HG02970 (cell line): ENCODE measurements around the gene PLEKHG4B.
"Not testable (repeated sequence)": the region's sequence is repeated elsewhere in the genome, so short reads cannot be mapped to it uniquely, and the experiment has no call there.

Experiments
- ATAC-seq: cut with Tn5 transposase; IDR thresholded peaks from one replicate; pipeline ENCODE4 v1.9.1; 2021; ENCODE audit warnings: mild to moderate bottlenecking, moderate library complexity, moderate number of reproducible peaks; ENCODE audit not compliant: unreplicated experiment, low FRiP score

Gene PLEKHG4B

DNA sequence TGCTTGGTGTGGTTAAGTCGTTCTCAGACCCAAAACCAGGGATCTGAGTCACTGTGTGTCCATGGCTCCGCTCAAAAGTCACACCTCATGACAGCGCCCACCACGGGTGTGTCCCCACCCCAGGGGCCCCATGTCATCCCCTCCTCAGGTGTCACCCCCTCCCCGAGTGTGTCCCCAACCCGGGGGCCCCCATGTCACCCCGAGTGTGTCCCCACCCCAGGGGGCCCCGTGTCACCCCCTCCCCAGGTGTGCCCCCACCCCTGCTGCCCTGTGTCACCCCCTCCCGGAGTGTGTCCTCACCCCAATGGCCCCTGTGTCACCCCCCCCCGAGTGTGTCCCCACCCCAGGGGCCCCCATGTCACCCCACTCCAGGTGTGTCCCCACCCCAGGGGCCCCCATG is 104.4 kb downstream of the PLEKHG4B start:
- ATAC-seq: no peak

DNA sequence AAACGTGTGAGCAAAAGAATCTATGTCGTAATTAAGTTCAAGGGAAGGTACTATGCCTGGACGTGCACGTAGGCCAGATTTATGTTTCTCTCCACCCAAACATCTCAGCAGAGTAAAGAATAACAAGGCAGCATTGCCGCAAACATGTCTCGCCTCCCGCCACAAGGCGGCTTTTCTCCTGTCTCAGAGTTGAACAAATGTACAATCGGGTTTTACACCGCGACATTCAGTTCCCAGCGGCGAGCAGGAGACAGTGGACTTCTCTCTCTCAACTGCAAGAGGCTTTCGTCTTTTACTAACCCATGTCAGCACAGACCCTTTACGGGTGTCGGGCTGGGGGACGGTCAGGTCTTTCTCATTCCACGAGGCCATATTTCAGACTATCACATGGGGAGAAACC is 105.1 kb downstream of the PLEKHG4B start:
- ATAC-seq: not testable (repeated sequence)

DNA sequence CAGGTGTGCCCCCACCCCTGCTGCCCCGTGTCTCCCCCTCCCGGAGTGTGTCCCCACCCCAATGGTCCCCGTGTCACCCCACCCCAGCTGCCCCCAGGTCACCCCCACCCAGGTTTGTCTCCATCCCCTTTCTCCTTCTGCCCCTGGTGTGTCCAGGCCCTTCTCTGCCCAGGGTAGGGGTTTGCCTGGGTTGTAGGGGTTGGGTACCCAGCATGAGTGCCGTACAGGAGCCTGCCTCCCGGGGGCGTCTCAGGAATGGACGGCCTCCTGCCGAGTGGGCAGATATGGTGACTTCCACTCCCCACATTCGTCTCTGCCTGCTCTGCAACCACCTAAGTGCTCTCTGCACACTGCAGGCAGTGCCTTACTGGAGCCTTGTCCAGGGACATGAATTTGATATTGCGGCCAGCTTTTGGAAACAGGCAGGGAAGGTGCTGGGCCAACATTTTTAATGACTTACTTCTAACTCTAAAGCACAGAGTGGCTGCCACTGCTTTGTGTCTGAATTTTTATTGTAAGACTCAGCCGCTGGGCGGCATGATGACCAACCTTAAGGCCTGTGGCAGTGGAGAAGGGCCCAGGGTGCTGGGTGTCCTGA is 106.0 kb downstream of the PLEKHG4B start:
- ATAC-seq: no peak

DNA sequence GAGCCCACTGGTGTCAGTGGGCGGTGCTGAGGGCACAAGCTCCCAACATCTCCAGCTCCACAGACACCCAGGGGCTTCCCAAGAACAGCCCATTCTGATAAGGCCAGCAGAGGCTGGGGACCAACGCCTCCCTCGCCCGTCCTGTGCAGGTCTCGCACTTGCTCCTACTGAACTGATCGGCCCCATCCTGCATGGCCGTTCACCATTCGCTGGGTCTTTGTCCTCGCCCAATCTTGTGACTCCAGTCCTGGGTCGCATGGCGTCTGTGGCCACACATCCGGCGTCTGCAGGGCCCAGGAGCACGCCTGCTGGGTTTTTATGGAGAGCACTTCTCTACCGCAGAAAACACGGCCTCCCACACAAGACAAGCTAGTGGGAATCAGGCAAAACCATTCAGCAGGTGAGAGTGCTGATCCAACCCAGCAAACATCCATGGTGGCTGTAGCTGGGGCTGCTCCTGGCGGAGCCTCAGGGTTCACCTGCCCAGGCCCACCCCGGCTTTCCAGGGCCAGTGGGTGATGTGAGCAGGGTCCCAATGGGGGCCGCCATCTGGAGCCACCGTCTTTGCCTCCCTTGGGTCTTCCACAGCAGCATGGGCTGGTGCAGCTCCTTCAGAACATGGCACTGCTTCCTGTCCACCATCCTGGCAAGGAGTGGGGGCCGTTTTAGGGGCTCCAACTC is 106.7 kb downstream of the PLEKHG4B start:
- no peak for ATAC-seq

DNA sequence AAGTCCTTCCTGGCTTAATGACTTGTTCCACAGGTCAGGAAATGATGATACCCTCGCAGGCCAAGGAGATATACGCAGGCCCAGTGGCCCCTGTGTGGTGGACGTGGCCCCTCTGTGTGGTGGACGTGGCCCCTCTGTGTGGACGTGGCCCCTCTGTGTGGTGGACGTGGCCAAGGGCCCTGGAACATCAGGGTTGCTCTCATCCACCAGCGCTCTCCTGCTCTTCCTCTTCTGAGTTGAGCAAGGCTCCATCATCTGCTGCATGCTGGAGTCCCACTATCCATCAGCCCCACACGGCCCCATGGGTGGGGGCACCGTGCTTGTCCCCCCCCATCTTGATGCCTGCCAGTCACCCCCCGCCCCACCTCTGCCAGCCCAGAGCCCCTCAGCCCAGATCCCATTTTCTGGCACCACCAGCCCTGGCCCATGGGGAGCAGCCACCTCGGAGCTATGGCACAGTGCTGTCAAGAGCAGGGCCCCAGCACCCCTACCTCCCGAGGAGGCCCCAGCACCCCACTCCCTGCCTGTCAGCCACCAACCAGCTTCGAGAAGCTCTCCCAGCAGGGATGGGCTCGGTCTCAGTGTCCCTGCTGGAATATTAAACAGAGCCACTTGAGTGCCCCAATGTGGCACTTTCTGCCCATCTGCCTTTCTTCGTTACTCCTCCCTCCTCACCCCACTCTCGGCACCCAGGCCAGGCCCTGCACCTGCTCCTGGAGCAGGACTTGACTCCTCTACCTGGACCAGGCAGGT is 107.4 kb downstream of the PLEKHG4B start:
- no peak for ATAC-seq

DNA sequence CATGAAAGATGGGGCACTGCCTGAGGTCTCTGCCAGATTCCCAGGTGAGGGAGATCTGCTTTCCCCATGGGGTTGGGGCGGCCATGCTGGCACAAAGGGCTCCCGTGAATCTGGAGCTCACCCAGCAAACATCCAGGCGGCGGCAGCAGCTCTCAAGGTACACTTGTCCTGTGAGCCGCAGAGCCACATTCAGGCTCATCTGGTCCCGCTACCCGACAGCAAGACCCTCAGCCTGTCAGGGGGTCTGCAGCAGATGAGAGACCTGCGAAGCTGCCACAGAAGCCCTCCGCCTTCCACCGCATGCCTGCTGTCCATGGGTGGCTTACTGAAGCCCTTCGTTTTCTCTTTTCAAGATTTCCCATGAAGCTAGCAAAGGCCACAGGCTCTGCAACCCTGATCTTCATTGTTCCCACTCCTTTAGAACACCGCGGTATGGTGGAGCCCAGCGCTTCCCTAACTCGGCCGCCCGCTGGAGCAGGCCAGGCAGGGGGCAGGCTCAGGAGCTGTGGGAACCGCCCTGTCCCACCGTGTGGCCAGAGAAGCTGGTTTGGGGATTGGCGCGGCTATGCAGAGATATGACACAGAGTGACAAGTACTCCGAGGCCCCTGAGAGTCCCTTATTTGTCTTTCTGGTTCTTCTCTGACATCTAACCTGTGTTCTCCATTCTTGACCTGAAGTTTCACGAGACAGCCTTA is 108.1 kb downstream of the PLEKHG4B start:
- no peak for ATAC-seq

DNA sequence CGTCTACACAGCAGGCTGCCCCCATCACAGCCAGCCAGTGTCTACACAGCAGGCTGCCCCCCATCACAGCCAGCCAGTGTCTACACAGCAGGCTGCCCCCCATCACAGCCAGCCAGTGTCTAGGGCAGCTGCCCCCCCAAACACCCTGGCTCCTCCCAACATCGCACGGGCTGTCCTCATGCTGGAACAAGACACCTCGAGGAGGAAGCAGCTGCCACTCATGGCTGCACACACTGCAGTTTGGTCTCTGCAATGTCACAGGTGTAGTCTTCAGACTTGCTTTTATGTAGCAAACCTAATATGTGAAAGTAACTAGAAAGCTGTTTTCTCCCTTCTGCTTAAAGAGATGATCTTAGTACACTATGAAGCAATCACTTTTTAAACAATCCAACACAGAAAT is 109.0 kb downstream of the PLEKHG4B start:
- ATAC-seq: no peak

DNA sequence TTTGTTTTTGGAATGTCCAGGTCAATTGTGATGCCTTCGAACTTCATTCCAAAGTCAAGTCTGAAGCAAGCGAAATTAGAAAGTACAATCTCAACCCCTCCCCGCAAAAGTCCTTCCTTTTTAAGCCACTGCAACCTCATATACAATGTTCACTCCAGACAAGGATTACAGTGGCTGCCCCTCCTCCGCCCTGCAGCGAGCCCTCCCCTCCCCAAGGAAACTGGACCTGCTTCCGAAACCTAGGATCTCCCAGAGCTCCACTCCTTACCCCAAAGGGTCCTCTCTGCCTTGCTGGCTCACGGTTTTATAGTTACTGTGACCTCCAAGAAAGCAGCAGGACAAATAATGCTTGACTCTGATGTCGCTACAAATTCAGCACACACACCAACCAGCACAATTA is 109.7 kb downstream of the PLEKHG4B start:
- no peak for ATAC-seq

DNA sequence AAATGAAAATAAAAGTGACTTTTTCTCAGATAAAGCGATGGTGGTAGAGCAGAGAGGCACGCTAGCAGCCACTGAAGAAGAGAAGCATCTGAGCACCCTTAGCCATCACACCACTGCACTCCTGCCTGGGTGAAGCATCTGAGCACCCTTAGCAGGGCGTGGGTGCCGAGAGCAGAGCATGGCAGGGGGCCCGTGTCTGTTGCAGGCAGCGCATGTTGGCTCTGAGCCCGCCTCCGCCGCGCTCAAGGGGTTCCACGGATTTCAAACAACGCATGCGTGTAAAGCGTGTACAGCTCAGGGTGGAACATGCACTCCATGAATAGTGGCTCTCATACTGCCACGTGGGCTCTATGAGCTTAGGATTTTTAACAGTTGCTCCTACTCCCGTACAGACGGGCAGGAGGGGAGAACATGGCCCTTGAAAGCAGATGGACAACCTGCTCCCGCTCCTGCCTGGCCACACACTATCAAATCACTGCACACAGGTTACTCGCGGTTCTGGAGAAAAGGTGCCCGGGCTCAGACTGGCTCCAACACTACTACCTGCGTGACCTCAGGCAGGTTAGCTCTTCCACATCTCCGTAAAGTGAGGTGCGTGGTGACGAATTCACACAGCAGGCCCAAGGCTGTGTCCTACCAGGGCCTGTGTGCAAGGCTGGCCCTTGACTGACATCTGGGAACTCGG is 111.4 kb downstream of the PLEKHG4B start:
- no peak for ATAC-seq

DNA sequence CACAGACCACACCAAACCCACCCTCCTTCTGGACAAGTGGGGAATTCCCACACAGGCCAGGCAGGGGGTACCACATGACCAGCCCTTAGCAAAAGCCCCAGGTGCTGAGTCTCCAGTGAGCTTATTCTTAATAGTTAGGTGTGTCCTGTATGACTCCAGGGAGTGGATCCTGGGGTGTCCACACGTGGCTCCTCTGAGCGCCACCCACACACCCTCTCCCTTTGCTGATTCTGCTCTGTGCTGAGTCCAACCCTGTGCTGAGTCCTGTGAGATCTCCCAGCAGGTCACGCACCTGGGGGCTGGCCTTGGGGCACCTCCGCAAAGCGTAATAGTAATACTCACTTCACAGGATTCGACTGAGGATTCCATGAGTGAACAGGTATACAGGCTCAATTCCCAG is 112.0 kb downstream of the PLEKHG4B start:
- ATAC-seq: no peak

DNA sequence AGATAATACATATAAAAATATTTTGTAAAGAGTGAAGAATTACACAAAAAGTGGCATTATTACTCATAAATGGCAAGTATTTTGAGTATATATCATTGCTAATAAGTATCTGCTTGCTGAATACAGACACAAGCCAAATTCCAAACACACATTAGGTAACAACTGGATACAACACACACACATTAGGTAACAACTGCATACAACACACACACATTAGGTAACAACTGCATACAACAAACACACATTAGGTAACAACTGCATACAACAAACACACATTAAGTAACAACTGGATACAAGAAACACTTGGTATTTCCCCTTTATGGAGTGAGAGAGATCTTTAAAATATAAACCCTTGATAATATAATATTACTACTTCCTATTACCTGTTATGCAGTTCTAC is 112.5 kb downstream of the PLEKHG4B start:
- no peak for ATAC-seq

DNA sequence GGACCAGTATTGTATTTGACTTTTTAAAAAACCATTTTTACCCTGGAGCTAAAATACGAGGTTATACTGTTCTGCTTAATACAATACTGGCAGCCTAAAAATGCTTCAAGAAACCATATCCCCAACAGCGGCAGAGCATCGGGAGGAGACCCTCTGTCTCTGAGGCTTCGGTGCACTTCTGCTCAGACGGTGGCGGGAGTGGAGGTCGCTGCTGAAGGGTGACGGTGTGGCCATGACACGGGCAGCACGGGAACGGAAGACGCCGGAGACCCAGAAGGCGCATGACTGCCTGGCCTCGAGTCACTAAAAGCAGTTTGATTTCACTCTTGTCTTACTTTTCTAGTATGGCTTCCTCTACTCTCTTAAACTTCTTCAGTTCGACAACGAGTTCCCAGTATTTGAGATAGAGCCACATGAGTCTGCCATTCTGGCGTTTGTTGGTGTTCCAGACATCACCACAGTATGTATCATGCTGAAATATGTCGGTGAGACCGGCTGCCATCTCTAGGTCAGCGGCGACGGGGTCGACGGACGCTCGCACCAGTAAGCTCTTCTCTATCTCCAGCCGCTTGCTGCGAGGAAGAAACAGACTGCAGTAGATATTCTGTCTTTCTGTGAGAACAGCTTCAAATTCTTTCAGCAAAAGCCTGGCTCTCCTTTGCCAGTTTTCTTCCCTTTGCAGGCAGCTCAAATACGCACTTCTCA is 113.2 kb downstream of the PLEKHG4B start:
- ATAC-seq: no peak

DNA sequence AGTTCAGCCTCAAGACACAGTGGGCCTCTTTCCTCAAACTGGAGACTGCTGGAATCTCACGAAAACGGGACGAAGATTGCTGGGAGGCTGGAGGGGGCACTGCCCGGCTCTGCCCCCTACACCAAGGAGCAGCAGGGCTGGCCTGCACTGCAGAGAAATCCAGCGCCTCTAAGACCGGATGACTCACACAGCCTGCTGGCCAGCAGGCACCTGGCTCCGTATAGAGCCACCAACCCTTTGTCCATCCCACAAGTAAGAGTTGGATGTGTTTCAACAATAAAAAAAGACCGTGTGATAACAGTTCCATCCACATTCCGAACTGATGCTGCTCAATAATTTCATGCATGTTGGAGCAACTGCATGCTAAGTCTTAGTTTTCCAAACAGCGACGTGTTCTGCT is 114.4 kb downstream of the PLEKHG4B start:
- ATAC-seq: no peak

DNA sequence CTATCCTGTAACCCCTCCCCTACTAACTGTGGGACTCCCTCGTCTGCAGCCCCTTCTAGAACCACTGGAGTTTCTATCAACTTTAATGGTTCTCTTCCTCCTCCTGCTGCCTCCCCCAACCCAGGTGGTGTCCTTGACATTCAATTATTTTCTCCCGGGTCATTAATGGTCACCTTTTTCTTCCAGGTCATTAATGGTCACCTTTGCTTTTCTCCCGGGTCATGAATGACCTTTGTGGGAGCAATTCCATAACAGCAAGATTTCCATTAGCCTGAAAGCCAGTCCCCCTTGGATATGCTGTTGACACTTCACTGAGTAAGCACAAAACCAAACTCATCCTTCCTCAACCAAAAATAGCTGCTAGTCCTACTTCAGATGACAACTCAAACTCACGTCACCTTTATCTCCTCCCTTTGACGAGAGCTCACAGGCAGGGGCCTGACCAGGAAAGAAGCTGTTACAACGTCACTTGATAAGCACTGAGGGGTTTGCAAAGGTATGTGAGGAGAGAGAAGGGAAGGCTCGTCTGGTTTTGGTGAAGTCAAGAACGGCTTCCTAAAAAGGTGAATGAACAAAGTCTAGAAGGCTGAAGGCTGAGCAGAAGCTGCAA is 115.1 kb downstream of the PLEKHG4B start:
- no peak for ATAC-seq

DNA sequence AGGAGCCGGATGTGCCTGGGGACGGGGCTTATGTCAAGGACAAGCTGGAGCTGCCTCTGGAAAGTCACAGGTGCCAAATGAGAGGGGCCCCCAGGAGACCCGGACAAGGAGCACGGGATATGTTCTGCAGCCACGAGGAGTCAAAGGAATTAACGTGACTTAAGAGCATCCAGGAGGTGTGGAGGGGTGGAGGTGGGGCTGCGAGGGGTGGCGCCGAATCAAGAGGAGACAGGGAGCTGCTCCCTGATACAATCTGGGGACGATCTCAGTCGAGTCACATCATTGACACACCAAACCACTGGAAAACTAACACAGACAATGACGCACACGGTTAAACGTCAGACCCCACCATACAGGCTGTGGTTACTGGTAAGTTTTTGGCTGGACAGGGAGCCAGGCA is 115.6 kb downstream of the PLEKHG4B start:
- ATAC-seq: no peak

DNA sequence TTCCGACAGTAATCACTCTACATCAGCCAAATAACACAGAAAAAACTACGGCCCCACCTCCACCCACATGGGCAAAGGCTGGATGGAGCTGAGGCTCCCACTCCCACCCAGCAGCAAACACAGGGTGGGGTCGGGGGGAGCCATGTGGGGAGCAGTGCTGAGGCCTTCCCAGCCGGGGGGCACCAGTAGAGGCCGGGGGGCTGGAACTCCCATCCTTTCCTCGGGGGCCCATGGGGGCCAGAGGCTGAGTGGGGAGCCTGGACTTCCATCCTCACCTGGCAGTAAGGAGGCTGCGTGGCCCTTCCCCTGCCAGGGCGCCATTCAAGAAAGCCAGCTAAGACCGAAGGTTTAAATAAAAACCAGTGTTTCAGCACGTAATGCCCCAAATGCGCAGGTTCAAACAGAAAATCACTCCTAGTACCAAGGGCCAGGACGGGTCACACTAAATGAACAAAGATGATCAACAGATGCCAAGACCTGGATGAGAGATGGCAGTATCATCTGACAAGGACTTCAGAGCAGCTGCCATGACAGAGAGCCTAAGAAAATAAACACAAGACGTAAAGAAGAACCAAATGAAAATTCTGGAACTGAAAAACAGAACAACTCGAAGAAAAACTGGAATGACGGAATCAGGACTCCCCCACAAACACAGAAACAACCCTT is 116.6 kb downstream of the PLEKHG4B start:
- no peak for ATAC-seq

DNA sequence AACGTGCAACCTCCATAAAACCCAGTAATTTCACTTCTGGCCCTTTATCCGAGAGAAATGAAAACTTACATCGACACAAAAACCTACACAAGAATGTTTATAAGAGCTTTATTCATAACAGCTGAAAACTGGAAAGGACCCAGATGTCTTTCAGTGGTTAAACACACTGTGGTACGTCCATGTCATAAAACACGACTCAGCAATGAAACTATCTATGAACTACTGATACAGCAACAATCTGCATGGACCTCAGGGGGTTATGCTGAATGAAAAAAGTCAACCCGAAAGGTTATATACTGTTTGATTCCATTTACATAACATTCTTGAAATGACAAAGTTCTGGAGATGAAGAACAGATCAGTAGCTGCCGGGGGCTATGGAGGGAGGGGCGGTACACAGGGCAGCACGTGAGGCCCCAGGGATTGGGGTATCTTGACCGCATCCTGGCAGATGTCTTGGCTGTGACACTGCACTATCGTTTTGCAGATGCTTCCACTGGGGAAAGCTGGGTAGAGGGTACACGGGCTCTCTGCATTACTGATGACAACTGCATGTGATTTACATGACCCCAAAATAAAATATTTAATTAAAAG is 121.9 kb downstream of the PLEKHG4B start:
- no peak for ATAC-seq

DNA sequence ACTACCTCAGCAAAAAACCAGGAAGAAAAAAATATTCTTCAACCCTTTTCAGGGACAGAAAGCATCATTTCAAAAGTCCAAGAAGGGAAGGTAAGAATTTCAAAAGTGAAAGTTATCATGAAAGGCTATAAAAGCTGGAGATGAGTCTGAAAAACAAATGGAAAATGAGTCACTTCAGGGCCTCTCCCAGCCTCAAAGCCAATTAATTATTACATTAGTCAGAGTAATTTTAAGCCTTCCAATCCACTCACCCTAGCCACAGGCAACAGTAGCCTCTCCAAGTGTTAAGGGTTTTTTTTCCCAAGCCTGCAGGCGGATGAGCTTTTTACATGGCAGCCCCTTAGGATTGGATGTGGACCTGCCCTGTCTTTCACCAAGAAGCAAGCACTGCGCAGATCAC is 123.3 kb downstream of the PLEKHG4B start:
- not testable (repeated sequence) for ATAC-seq

DNA sequence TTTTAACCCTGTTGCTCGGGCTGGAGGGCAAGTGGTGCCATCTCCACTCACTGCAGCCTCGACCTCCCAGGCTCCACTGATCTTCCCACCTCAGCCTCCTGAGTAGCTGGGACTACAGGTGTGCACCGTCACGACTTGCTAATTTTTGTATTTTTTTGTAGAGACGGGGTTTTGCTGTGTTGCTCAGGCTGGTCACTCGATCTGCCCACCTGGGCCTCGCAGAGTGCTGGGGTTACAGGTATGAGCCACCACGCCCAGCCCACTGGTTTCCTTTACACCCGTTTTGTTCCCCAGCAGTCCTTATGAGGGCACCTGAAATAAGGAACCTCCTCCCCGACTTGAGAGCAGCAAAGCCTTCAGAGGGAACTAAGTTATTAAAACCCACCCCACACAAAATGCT is 124.1 kb downstream of the PLEKHG4B start:
- ATAC-seq: not testable (repeated sequence)
